Measurements from ENCODE around the gene TACR2.

DNA sequence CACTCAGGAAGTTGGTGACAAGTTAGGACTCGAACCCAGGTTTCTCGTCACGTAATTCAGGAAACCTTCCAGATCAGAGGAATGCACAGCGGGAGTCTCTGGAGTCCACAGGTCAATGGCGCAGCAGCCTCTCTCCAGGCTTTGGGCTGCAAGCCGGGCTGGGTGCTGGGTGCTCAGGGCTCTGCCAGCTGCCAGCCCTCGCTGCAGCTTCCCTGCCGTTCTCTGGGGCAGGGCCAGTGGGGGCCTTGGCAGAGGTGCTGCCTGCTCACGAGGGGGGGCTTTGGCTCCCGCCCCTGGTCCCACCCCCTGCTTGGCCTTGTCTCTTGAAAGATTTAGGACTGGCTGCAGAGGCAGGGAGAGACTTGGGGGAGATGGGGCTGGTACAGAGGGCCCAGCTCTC, at the start of gene TACR2:
- TF ChIP-seq, protein P1, sequence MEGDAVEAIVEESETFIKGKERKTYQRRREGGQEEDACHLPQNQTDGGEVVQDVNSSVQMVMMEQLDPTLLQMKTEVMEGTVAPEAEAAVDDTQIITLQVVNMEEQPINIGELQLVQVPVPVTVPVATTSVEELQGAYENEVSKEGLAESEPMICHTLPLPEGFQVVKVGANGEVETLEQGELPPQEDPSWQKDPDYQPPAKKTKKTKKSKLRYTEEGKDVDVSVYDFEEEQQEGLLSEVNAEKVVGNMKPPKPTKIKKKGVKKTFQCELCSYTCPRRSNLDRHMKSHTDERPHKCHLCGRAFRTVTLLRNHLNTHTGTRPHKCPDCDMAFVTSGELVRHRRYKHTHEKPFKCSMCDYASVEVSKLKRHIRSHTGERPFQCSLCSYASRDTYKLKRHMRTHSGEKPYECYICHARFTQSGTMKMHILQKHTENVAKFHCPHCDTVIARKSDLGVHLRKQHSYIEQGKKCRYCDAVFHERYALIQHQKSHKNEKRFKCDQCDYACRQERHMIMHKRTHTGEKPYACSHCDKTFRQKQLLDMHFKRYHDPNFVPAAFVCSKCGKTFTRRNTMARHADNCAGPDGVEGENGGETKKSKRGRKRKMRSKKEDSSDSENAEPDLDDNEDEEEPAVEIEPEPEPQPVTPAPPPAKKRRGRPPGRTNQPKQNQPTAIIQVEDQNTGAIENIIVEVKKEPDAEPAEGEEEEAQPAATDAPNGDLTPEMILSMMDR (IDR thresholded peaks at IDR 0.05; ENCODE audit: low read depth, low read length) = no peak
- TF ChIP-seq, protein P2, sequence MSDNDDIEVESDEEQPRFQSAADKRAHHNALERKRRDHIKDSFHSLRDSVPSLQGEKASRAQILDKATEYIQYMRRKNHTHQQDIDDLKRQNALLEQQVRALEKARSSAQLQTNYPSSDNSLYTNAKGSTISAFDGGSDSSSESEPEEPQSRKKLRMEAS (IDR thresholded peaks at IDR 0.05; ENCODE audit: low read depth, low read length) = no peak

All from NB4 (cell line).